HG03575 (cell line): ENCODE measurements around the gene ZNF283.
"Not testable (repeated sequence)": the region's sequence is repeated elsewhere in the genome, so short reads cannot be mapped to it uniquely, and the experiment has no call there.

Experiments
- ATAC-seq: cut with Tn5 transposase; IDR thresholded peaks from one replicate; pipeline ENCODE4 v1.9.1; 2021; ENCODE audit not compliant: unreplicated experiment, insufficient number of reproducible peaks, low FRiP score; ENCODE audit errors: extremely low read depth

The ZNF283 gene

DNA sequence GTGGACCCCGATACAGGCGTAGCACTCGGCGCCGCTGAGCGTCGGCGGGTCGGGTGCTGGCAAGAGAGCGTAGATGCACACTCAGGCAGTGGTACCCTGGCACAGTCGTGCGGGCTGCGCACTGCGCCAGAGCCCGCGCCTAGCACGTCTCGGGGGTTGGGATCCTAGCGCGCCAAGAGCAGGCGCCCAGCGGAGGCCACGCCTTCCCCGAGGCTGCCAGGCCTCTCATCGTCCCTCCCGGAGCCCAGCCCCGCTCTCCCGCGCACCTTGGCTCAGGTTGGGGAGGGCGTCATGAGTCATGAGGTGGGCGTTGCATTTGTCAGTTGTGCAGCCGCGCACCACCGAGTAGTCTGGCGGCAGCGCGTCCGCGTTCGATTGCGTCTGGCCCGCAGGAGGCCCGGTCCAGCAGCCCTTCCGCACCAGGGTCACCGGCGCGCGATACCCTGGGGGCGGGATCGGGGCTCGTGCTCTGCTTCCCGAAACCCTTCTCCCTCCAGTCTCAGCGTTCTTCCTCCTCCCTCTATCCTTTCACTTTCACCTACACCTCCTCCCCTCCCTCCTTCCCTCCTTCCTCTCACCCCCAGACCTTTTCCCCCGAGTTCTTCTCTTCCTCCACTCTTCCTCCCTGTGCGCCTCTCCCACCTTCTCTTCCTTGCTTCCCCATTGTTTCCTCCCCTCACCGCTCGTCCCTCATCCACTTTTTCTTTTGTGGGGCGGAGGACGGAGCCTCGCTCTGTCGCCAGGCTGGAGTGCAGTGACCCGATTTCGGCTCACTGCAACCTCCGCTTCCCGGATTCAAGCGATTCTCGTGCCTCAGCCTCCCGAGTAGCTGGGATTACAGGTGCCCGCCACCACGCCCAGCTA lies 28.3 kb upstream of the ZNF283 start:
- ATAC-seq = no peak

DNA sequence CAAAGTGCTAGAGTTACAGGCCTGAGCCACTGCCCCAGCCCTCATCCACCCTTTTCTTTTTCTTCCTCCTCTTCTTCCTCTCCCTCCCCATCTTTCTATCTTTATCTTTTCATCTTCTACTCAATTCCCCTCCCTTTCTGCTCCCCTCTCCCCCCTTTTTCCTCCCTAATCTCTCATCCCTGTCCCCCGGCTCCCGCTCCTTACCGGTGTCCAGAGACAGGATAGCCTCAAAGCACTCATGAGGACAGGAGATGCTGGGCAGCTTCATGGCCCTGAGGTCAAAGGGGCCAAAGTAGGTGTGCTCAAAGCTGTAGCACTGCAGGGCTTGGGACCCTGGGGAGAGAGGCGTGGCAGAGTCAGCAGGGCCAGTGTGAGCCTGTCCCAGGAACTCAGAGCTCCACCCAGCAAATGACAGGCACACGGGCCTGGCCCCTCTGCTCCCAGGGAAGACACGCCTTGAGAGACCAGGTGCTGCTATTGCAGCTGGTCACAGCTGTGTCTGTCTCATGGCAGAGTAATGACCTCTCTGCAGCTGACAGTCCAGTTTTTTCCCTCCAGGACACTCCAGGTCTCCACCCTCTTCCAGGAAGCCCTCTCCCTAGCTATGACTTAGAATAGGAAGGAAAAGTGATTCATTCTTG lies 27.5 kb upstream of the ZNF283 start:
- no peak for ATAC-seq

DNA sequence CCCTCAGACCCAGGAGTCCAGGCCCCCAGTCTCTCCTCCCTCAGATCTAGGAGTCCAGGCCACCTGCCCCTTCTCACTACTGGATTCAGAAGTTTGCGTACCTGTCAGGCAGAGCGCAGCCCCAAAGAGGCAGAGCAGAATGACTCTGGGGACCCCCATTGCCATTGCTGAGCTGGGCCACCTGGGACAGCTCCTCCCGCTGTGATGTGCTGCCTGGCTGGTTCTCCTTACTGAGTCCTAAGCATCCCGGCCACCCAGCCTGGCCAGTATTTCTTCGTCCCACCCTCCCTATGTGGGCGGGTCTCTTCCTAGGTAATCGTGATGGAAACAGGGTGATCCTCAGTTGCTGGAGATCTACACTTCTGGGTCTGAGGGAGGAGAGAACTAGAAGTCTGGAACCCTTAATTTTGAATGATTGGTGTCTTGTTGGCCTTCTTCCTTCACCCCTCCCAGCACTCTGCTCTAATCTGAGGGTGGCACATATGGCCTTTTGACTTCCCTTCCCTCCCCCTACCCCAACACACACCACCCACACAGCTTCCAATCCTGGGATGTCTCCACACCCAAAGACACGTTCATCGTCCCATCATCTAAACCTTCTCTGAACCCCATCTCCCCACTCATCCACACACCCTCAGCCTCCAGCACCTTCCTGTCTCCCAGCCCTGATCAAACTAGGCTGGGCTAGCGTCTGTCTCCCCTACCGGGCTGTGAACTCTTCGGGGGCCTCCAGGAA lies 24.7 kb upstream of the ZNF283 start, which contains the start of gene LYPD5:
Gene LYPD5, minus strand, starts transcription at position 232 of the 736 bp plus-strand sequence. Its CDS starts 67 bp downstream, at position 165.
- no peak for ATAC-seq

DNA sequence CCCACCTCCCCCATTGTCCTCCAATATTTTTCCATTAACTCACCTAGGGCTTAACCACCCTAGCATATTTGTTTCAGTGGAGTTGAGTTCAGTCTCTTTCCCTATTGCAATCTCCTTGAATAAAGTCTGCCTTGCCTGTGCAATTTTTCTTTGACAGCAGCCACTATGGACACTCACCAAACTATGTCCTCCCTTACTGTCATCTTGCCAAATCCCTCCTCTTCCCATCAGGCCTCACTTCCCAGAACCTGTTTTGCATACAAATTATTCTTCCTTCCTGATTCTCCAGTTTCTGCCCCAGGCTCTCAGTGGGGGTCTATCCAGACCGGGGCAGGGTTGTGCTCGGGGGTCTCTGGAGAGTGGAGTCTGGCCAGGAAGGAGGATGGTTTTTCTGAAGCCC lies 22.7 kb upstream of the ZNF283 start:
- no peak for ATAC-seq

DNA sequence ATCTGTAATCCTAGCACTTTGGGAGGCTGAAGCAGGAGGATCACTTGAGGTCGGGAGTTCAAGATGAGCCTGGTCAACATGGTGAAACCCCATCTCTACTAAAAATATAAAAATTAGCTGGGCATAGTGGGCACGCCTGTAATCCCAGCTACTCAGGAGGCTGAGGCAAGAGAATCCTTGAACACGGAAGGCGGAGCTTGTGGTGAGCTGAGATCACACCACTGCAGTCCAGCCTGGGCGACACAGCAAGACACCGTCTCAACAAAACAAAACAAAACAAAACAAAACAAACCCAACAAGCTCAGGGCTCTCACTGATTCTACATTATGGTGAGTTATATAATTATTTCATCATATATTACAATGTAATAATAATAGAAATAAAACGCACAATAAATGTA lies 20.7 kb upstream of the ZNF283 start:
- ATAC-seq = not testable (repeated sequence)

DNA sequence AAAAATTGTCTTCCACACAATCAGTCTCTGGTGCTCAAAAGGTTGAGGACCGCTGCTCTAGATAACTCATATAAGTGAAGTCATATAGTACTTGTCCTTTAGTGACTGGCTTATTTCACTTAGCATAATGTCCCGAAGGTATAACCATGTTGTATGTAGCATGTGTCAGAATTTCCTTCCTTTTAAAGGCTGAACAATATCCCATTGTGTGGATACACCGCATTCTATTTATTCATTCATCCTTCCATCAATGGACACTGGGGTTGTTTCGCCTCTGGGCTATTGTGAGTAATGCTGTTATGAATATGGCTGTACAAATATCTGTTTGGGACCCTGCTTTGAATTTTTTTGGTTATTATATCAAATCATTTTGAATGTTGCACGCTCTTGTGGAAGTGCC lies 20.3 kb upstream of the ZNF283 start:
- ATAC-seq = no peak

DNA sequence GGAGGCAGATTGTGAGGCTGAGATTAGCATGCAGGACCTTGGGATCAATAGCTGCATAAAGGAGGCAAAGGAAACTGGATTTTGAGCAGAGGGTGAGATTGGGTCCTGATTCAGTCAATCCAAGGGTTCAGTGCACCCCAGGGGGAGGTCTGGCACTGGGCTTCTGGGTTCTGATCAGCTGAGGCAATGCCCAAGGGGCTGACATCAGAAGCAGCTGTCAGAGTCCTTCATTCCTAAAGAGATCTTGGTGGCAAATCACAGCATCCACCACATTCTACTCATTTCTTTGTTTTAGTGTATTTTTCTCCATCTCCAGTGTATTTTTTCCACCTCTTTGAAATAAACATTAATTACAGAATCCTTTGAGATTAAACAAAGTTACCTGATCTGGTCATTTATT lies 19.5 kb upstream of the ZNF283 start:
- ATAC-seq = no peak

DNA sequence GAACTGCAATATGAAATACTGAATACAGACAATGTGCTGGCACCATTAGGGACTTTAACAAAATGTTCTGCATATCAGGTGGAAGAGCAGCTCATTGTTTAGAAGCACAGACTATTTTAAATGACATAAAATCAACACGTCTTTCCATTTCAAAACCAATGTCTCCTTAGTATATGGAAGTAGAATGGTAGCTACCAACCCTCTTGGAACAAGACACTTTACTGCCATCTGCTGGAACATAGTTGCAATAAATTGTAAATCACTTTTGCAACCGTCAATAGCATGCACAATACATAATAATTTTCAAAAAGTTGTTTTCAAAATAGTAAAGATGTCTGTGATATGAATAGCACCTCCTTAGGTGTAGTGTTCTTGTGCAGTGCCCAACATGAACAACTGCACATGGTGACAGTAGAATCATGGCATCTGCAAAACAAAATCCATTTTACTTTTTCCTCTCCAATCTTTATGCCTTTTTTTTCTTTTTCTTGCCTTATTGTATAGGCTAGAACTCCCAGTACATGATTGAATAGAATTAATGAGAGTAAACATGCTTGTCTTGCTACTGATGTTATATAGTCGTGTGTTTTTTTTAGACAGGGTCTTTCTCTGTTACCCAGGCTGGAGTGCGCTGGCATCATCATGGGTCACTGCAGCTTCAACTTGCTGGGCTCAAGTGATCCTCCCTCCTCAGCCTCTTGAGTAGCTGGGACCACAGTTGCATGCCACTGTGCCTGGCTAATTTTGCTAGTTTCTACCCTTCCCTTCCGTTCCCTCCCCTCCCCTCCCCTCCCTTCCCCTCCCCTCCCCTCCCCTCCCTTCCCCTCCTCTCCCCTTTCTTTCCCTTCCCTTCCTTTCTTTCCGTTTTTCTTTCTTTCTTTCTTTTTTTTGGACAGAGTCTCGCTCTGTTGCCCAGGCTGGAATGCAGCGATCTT lies 17.1 kb upstream of the ZNF283 start:
- ATAC-seq = no peak

DNA sequence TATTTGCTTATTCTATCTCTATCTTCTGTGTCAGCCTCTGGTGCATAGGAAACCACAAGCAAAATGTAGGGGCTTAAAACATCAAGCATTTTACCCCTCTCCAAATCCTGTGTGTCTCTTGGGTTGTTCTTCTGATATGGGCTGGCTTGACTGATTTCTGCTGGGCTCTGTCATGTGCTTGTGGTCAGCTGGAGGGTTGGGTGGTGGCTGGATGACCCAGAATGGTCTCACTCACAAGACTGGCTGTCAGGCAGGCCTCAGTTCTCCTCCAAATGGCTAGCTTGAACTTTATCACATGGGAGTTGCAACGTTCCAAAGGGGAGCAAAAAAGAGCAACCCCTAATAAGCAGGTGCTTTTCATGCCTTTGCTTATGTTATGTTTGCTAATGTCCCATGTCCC lies 15.3 kb upstream of the ZNF283 start:
- ATAC-seq = no peak

DNA sequence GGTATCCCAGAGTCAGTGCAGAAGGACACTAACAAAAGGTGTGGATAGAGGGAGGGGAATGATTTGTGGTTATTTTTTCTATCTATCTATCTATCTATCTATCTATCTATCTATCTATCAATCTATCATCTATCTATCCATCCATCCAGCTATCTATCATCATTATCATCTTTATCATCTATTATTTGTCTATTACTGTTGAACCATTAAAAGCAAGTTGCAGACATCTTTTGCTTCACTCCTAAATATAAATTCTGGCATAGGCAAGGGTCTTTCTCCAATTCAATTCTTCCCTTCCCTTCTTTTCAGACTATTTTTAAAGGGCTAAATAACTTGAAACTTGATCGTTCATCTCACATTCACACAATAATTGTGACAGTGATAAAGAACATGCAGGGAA lies 14.9 kb upstream of the ZNF283 start:
- no peak for ATAC-seq

DNA sequence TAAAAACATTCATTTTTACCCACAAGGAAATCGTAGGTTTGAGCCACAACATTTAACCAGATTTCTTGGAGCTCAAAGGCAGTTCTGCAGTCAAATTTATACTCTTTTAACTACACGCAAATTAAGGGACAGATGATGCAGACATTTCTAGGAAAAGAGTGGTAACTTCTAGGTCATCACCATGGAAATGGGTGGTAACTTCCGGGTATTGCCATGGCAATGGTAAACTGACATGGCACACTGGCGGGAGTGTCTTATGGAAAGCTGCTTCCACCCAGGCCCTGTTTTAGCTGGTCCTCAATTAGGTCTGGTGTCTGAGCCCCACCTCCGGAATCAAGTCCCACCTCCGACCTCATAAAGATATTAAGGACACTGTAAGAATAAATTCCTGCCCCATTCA lies 14.4 kb upstream of the ZNF283 start:
- no peak for ATAC-seq

DNA sequence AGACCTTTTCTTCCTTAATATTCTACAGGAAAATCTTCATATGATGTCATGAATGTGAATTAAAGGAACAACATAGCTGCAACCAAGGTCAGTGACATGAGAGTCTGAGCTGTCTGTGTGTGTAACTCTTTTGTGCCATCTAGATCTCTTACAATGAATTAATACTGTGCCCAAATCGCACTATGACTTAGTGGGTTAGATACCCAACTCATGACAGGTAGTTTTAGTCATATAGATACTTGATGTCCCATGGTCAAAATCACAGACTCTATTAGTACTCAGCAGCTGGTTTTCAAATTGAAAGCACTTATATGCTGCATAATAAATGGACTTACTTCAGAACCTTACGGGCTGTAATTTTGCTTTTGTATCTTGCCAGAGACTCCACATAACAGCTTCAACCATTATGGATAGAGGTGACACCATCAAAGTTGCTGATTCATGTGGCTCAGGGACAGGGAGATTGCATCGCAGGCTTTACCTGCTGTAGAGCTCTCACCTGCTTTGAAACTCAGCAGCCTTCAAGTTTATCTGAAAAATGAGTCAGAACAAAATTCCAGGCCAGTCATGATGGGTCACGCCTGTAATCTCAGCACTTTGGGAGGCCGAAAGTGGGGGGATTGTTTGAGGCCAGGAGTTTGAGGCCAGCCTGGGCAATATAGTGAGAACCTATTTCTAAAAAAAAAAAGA lies 12.3 kb upstream of the ZNF283 start:
- ATAC-seq = no peak

DNA sequence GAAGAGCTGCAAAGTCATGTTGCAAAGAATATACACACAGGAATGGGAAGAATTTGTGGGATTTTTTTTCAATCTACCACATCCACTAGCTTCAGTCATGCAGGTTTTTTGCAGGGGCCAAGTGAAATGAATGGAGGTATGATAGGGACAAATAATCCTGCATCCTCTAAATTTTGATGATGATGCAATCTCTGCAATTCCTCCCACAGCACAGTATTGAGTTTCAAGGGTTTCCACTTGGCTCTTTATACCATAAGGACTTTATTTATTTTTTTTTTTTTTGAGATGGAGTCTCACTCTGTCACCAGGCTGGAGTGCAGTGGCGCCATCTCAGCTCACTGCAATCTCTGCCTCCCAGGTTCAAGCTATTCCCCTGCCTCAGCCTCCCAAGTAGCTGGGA lies 9.7 kb upstream of the ZNF283 start:
- not testable (repeated sequence) for ATAC-seq

DNA sequence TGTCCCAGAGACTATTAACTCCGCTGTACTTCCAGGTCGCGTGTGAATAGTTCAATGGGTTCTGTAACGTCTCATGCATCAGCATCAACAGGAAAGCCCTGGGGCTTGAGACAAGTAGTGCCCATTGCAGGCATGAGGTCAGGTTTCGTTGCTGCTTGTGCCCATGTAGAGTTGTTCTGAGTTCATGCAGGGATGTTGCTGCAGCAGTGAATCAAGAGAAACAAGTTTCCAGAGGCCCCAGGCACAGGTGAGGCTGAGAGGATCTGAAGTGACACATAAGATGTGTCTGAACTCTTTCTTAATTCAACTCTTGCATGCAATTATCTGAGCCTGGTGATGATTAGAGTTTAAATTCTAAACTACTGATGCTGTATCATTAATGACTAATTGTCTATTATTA lies 8.6 kb upstream of the ZNF283 start:
- no peak for ATAC-seq

DNA sequence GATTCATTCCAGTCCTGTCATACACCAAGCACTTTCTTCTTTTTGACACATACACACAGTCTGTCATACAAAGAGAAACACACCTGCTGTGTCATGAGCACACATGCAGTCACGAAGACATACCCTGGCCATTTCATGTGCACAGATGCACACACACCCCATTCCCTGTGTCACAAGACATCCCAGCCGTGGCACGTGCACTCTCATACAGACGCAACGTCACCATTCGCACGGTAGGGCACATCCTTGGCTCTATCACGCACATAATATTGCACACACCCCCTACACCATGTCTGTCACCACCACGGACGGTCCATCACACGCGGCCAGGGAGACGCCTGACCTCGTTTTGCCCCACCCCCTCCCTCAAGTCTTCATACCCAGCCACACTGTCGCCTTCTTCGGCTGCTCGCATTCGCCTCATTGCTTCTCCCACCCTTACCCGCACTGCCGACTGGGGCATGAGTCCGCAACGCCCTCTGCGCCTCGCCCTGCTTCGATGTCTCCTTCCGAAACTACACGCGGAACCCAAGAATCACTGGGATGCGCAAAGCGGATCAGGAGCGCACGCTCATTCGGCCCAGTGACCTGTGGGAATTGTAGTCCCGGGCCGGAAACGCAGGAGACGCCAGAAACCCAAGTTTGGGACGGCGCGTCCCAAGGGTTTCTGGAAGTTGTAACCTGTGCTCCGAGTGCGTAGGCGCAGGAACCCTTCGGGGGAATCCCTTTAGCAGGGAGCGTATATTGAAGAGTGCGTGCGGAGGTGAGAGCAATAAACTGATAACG lies 6.8 kb upstream of the ZNF283 start:
- ATAC-seq = no peak

DNA sequence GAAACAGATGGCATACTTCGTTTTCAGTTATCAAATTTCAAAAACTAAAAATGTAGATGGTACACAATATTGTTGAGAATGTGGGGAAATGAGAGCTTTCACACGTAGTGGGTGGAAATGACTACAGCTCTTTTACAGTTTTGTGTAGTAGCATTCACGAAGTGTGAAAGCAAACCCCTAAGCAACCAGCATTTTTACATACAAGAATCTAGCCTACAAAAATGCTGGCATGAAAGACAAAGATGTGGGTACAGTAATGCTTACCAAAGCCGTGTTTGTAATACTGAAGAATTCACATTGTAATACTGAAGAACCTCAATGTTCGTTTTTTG lies 6.3 kb upstream of the ZNF283 start:
- no peak for ATAC-seq

DNA sequence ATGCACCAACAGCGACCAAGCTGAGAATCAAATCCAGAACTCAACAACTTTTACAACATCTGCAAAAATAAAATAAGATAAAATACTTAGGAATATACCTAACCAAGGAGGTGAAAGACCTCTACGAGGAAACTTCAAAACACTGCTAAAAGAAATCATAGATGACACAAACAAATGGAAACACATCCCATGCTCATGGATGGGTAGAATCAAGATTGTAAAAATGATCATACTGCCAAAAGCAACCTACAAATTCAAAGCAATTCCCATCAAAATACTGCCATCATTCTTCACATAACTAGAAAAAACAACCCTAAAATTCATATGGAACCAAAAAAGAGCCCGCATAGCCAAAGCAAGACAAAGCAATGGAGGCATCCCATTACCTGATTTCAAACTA lies 3.3 kb upstream of the ZNF283 start:
- ATAC-seq = not testable (repeated sequence)

DNA sequence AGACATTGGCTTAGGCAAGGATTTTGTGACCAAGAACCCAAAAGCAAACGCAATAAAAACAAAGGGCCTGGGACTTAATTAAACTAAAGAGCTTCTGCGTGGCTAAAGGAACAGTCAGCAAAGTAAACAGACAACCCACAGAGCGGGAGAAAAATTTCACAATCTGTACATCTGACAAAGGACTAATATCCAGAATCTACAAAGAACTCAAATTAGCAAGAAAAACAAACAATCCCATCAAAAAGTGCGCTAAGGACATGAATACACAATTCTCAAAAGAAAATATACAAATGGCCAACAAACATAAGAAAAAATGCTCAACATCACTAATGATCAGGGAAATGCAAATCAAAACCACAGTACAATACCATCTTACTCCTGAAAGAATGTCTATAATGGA lies 2.5 kb upstream of the ZNF283 start:
- ATAC-seq = not testable (repeated sequence)
